Liver (tissue), 3 donors: Measurements from ENCODE around the gene RAET1E.

Experiments
- EGR1 ChIP-seq, 2 donors: IDR thresholded peaks; 2 replicates each; pipeline ENCODE4 v1.6.1; 2016 to 2018; ENCODE audit warnings: antibody characterized with exemption in 2 of 2, low read depth in 2 of 2
- JUND ChIP-seq, 2 donors: IDR thresholded peaks; 2 replicates each; pipeline ENCODE4 v1.6.1; 2016; ENCODE audit warnings: antibody characterized with exemption in 2 of 2
- RAD21 ChIP-seq, 2 donors: IDR thresholded peaks; 2 replicates each; pipeline ENCODE4 v1.6.1; 2016; ENCODE audit warnings: antibody characterized with exemption in 2 of 2, mild to moderate bottlenecking in 2 of 2
- SP1 ChIP-seq: IDR thresholded peaks from 2 replicates; pipeline ENCODE4 v1.6.1; 2018; ENCODE audit warnings: antibody characterized with exemption, mild to moderate bottlenecking
- TAF1 ChIP-seq: conservative IDR thresholded peaks from 2 replicates; pipeline ENCODE4 v1.6.1; 2016; ENCODE audit warnings: antibody characterized with exemption, mild to moderate bottlenecking
- YY1 ChIP-seq: IDR thresholded peaks from 2 replicates; pipeline ENCODE4 v1.6.1; 2016; ENCODE audit warnings: antibody characterized with exemption, mild to moderate bottlenecking
- TF ChIP-seq, protein P1 (sequence below): fragments of 150-350 bp; IDR thresholded peaks from 2 replicates; pipeline ENCODE4 v1.5.1; 2017; ENCODE audit warnings: improper control_type of control experiment, low read depth, low read length; ENCODE audit not compliant: missing input control
- TF ChIP-seq, protein P2 (sequence below): IDR thresholded peaks from 2 replicates; pipeline ENCODE4 v1.6.1; 2016; ENCODE audit warnings: antibody characterized with exemption
- TF ChIP-seq, protein P3 (sequence below): IDR thresholded peaks from 2 replicates; pipeline ENCODE4 v1.6.1; 2016; ENCODE audit warnings: antibody characterized with exemption, mild to moderate bottlenecking
- donor health status: healthy.
- donor health status: healthy.

DNA sequence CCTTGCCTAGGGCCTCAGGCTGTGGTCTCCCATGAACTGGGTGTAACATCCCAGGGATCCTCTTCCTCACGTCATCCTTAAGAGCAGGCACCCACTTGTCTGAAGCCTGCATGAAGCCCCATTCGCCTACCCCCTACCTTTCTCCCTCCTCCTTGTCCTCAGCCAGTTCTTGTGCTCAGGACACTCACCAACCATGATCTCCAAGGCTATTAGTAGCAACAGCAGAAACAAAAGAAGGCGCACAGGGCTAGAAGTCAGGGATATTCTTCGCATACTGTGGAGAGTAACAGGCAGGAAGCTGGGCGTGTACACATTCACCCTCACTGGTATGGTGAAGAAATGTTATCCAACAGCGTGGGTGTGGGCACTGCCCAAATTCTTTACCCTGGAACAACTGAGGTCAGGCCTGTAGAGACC lies 7.3 kb downstream of the RAET1E start:
- TF ChIP-seq, protein P1, sequence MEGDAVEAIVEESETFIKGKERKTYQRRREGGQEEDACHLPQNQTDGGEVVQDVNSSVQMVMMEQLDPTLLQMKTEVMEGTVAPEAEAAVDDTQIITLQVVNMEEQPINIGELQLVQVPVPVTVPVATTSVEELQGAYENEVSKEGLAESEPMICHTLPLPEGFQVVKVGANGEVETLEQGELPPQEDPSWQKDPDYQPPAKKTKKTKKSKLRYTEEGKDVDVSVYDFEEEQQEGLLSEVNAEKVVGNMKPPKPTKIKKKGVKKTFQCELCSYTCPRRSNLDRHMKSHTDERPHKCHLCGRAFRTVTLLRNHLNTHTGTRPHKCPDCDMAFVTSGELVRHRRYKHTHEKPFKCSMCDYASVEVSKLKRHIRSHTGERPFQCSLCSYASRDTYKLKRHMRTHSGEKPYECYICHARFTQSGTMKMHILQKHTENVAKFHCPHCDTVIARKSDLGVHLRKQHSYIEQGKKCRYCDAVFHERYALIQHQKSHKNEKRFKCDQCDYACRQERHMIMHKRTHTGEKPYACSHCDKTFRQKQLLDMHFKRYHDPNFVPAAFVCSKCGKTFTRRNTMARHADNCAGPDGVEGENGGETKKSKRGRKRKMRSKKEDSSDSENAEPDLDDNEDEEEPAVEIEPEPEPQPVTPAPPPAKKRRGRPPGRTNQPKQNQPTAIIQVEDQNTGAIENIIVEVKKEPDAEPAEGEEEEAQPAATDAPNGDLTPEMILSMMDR, result no peak
- TF ChIP-seq SP1, result no peak
- no peak for TF ChIP-seq EGR1 (IDR thresholded peaks at IDR 0.05; ENCODE audit: low read depth in 2 of 2)
- TF ChIP-seq, protein P2, sequence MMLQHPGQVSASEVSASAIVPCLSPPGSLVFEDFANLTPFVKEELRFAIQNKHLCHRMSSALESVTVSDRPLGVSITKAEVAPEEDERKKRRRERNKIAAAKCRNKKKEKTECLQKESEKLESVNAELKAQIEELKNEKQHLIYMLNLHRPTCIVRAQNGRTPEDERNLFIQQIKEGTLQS, result no peak
- TF ChIP-seq RAD21 (IDR thresholded peaks at IDR 0.05), result no peak
- no peak for TF ChIP-seq TAF1
- TF ChIP-seq JUND (IDR thresholded peaks at IDR 0.05), result no peak
- TF ChIP-seq, protein P3, sequence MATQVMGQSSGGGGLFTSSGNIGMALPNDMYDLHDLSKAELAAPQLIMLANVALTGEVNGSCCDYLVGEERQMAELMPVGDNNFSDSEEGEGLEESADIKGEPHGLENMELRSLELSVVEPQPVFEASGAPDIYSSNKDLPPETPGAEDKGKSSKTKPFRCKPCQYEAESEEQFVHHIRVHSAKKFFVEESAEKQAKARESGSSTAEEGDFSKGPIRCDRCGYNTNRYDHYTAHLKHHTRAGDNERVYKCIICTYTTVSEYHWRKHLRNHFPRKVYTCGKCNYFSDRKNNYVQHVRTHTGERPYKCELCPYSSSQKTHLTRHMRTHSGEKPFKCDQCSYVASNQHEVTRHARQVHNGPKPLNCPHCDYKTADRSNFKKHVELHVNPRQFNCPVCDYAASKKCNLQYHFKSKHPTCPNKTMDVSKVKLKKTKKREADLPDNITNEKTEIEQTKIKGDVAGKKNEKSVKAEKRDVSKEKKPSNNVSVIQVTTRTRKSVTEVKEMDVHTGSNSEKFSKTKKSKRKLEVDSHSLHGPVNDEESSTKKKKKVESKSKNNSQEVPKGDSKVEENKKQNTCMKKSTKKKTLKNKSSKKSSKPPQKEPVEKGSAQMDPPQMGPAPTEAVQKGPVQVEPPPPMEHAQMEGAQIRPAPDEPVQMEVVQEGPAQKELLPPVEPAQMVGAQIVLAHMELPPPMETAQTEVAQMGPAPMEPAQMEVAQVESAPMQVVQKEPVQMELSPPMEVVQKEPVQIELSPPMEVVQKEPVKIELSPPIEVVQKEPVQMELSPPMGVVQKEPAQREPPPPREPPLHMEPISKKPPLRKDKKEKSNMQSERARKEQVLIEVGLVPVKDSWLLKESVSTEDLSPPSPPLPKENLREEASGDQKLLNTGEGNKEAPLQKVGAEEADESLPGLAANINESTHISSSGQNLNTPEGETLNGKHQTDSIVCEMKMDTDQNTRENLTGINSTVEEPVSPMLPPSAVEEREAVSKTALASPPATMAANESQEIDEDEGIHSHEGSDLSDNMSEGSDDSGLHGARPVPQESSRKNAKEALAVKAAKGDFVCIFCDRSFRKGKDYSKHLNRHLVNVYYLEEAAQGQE, result no peak
- no peak for TF ChIP-seq YY1
